OCI-LY7 (cell line): ENCODE data around the gene OR11H1.
"Not testable (repeated sequence)": the region's sequence is repeated elsewhere in the genome, so short reads cannot be mapped to it uniquely, and the experiment has no call there.

Experiments used
- EZH2phosphoT487 ChIP-seq: fragments of 200-600 bp; sonication (generic); IDR thresholded peaks from 2 replicates; pipeline ENCODE4 v1.6.1; 2018; ENCODE audit warnings: low read depth, borderline replicate concordance, mild to moderate bottlenecking, mixed run types, antibody characterized with exemption, low read length, moderate library complexity, mixed read lengths
- TF ChIP-seq, protein P1 (sequence below): fragments of 200-600 bp; sonication (generic); conservative IDR thresholded peaks from 2 replicates; pipeline ENCODE4 v1.5.1; 2014; ENCODE audit warnings: mild to moderate bottlenecking, antibody characterized with exemption, low read length, moderate library complexity, mixed read lengths

- TF ChIP-seq, protein P1, sequence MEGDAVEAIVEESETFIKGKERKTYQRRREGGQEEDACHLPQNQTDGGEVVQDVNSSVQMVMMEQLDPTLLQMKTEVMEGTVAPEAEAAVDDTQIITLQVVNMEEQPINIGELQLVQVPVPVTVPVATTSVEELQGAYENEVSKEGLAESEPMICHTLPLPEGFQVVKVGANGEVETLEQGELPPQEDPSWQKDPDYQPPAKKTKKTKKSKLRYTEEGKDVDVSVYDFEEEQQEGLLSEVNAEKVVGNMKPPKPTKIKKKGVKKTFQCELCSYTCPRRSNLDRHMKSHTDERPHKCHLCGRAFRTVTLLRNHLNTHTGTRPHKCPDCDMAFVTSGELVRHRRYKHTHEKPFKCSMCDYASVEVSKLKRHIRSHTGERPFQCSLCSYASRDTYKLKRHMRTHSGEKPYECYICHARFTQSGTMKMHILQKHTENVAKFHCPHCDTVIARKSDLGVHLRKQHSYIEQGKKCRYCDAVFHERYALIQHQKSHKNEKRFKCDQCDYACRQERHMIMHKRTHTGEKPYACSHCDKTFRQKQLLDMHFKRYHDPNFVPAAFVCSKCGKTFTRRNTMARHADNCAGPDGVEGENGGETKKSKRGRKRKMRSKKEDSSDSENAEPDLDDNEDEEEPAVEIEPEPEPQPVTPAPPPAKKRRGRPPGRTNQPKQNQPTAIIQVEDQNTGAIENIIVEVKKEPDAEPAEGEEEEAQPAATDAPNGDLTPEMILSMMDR: not testable (repeated sequence)
- TF ChIP-seq EZH2phosphoT487: not testable (repeated sequence)
Measured at GRCh38 chr22:15509967-15510366, 18.0 kb upstream of the OR11H1 start.
